Suprapubic skin (tissue), 4 donors: Measurements from ENCODE around the gene ZMYND10. TPM values are rescaled to one million over a fixed set of nuclear protein-coding genes. Genes with fewer than 3 reads are reported as not detected.

Source experiments
- DNase-seq, 2 donors: peaks; one replicate each; pipeline ENCODE4 v3.0.0-alpha.2; 2019; ENCODE audit warnings: low spot score in 2 of 2
- H3K27ac ChIP-seq: fragments of 200-600 bp; sonication (generic); one replicate; pipeline ENCODE4 v1.5.1; 2019
- H3K27me3 ChIP-seq: fragments of 200-600 bp; sonication (generic); one replicate; pipeline ENCODE4 v1.5.1; 2019
- H3K36me3 ChIP-seq: fragments of 200-600 bp; sonication (generic); one replicate; pipeline ENCODE4 v1.5.1; 2019
- H3K4me1 ChIP-seq: fragments of 200-600 bp; sonication (generic); one replicate; pipeline ENCODE4 v1.5.1; 2019
- H3K4me3 ChIP-seq: fragments of 200-600 bp; sonication (generic); one replicate; pipeline ENCODE4 v1.5.1; 2019; ENCODE audit warnings: mild to moderate bottlenecking
- H3K9me3 ChIP-seq: fragments of 200-600 bp; sonication (generic); one replicate; pipeline ENCODE4 v1.5.1; 2019
- EP300 ChIP-seq: sonication (generic); formaldehyde crosslinking; IDR thresholded peaks from one replicate; pipeline ENCODE4 v1.6.1; 2017; ENCODE audit warnings: antibody characterized with exemption
- POLR2A ChIP-seq, 2 donors: fragments of 450-650 bp; IDR thresholded peaks; one replicate each; pipeline ENCODE4 v1.6.1; 2017; ENCODE audit warnings: antibody characterized with exemption in 2 of 2, mild to moderate bottlenecking in 2 of 2, moderate library complexity in 2 of 2
- POLR2AphosphoS5 ChIP-seq, 3 donors: sonication (generic); formaldehyde crosslinking; IDR thresholded peaks; one replicate each; pipeline ENCODE4 v1.6.1; 2017; ENCODE audit warnings: antibody characterized with exemption in 3 of 3
- WGBS: methylation state at CpG from one replicate; pipeline ENCODE4 v1.1.5; 2018; 5-methylcytosine and 5-hydroxymethylcytosine counted together
- total RNA-seq, 4 donors: library from RNA; depleted of rRNA; stranded (reverse); fragments of >200 nt; gene quantifications; one replicate each; pipeline ENCODE4 v1.1.0, GENCODE V29; 2016
- TF ChIP-seq, protein P1 (sequence below), 2 donors: fragments of 200-600 bp in 1 of 2; fragments of 450-650 bp in 1 of 2; sonication (generic) in 1 of 2; IDR thresholded peaks; one replicate each; pipeline ENCODE4 v1.5.1; 2016 to 2019; ENCODE audit warnings: antibody characterized with exemption in 2 of 2, mild to moderate bottlenecking in 1 of 2, moderate library complexity in 1 of 2

The ZMYND10 gene
- total RNA-seq, 4 donors from 2014 or later, result 1.6 to 4.7 (median 1.9) TPM; not detected in 1

- no peak for TF ChIP-seq POLR2AphosphoS5 (IDR thresholded peaks at IDR 0.05)
- TF ChIP-seq POLR2A (IDR thresholded peaks at IDR 0.05), result no peak
- TF ChIP-seq, protein P1, sequence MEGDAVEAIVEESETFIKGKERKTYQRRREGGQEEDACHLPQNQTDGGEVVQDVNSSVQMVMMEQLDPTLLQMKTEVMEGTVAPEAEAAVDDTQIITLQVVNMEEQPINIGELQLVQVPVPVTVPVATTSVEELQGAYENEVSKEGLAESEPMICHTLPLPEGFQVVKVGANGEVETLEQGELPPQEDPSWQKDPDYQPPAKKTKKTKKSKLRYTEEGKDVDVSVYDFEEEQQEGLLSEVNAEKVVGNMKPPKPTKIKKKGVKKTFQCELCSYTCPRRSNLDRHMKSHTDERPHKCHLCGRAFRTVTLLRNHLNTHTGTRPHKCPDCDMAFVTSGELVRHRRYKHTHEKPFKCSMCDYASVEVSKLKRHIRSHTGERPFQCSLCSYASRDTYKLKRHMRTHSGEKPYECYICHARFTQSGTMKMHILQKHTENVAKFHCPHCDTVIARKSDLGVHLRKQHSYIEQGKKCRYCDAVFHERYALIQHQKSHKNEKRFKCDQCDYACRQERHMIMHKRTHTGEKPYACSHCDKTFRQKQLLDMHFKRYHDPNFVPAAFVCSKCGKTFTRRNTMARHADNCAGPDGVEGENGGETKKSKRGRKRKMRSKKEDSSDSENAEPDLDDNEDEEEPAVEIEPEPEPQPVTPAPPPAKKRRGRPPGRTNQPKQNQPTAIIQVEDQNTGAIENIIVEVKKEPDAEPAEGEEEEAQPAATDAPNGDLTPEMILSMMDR (IDR thresholded peaks at IDR 0.05), result no peak
- TF ChIP-seq EP300, result no peak
- H3K9me3 ChIP-seq, result no peaks in the 10 kb centered on the region
- DNase-seq, result no peak
- peaks cover 66% of the 10 kb centered on the region for H3K4me1 ChIP-seq
- 89% methylated on average over 9 of the region's 13 CpGs for WGBS
- H3K27ac ChIP-seq, result no peak overlapping the region
- H3K36me3 ChIP-seq, result peaks cover 6% of the 10 kb centered on the region
- no peak overlapping the region for H3K4me3 ChIP-seq
- no peaks in the 10 kb centered on the region for H3K27me3 ChIP-seq
Measured at GRCh38 chr3:50342813-50343633, 2.5 kb downstream of the ZMYND10 start.

DNA sequence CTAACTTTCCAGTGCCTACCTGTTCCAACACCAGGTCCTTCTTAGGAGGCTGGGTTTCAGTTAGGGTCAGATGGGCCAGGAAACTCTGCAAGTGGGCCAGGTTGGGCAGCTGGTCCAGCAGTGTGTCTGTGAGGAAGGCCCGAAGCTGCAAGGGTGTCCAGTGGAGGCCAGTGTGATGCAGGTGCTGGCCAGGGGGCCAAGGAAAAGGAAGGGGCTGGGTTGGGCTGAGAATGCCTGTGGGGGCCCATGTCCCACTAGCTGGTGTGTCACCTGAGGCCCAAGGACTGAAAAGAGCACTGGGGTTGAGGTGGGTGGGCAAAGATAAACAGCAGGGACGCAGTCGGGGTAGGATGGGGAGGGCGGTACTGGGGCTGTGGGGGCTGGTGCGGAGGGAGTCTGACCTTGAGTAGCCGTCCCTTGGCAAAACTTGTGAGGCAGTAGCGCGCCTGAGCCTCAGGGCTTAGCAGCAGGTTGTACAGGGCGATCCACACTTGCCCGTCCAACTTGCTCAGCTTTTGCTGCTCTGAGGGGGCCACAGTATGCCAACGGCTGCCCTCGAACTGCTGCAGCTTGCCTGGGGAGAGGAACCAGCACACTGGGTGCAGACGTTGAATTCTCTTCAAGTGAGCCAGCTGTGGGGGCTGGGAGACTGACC lies 3.4 kb downstream of the ZMYND10 start:
- TF ChIP-seq, protein P1 (IDR thresholded peaks at IDR 0.05), result no peak
- TF ChIP-seq POLR2A (IDR thresholded peaks at IDR 0.05) (no peak), EP300 (no peak), POLR2AphosphoS5 (IDR thresholded peaks at IDR 0.05) (no peak)
- no peak overlapping the region for H3K27ac ChIP-seq
- H3K27me3 ChIP-seq, result no peaks in the 10 kb centered on the region
- H3K4me3 ChIP-seq, result peak overlapping the region; percentile 73
- WGBS, result 79% methylated on average over 10 of the region's 13 CpGs
- DNase-seq, result no peak
- H3K9me3 ChIP-seq, result no peaks in the 10 kb centered on the region
- peaks cover 68% of the 10 kb centered on the region for H3K4me1 ChIP-seq
- H3K36me3 ChIP-seq, result no peaks in the 10 kb centered on the region

DNA sequence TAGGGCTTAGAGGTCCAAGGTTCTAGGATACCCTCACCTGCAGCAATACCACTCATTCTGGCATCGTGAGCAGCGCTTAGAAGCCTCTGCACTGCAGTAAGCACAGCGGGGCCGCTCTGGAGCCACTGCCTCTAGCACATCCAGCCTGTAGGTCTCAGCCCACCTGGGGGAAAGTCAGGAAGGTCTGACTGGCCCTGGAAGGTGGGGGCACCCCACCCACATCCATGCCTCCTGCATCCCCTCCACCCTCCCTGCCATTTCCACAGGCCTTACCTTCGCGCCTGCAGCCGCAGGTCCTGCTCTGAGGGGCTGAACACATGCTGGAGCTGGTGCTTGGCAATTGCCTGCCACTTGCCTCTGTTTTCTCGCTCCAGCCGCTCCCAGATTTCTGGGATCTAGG lies 4.0 kb downstream of the ZMYND10 start:
- Histone ChIP-seq H3K4me1 (peaks cover 68% of the 10 kb centered on the region), H3K9me3 (no peaks in the 10 kb centered on the region), H3K36me3 (no peaks in the 10 kb centered on the region), H3K27me3 (no peaks in the 10 kb centered on the region), H3K4me3 (peak overlapping the region; percentile 73), H3K27ac (peak overlapping the region; percentile 94)
- no peak for DNase-seq
- WGBS, result 83% methylated on average over 5 of the region's 9 CpGs
- TF ChIP-seq, protein P1 (IDR thresholded peaks at IDR 0.05), result no peak
- TF ChIP-seq POLR2AphosphoS5 (IDR thresholded peaks at IDR 0.05) (no peak), EP300 (no peak), POLR2A (IDR thresholded peaks at IDR 0.05) (no peak)

DNA sequence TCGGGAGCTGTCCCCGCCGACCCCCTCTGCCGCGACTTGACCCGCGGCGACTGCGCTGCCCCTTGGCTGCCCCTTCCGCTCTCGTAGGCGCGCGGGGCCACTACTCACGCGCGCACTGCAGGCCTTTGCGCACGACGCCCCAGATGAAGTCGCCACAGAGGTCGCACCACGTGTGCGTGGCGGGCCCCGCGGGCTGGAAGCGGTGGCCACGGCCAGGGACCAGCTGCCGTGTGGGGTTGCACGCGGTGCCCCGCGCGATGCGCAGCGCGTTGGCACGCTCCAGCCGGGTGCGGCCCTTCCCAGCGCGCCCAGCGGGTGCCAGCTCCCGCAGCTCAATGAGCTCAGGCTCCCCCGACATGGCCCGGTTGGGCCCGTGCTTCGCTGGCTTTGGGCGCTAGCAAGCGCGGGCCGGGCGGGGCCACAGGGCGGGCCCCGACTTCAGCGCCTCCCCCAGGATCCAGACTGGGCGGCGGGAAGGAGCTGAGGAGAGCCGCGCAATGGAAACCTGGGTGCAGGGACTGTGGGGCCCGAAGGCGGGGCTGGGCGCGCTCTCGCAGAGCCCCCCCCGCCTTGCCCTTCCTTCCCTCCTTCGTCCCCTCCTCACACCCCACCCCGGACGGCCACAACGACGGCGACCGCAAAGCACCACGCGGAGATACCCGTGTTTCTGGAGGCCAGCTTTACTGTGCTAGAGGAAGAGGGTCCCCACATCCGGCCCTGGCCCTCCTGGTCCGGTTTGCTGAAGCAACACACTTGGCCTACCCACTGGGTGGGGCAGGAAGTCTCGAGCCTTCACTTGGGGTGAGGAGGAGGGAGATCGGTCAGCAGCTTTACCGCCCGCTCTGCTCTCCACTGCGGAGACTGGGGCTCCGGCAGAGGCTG lies 4.8 kb downstream of the ZMYND10 start, which contains the start of gene RASSF1:
TSS of gene RASSF1 (minus strand) at position 389 of the 882 bp plus-strand sequence. CDS start at position 358, 31 bp downstream.
- DNase-seq, result peak in 1 of 2 donors; percentile 92
- 6% methylated on average over 26 of the region's 85 CpGs for WGBS
- Histone ChIP-seq H3K36me3 (no peaks in the 10 kb centered on the region), H3K9me3 (no peaks in the 10 kb centered on the region), H3K4me1 (peaks cover 70% of the 10 kb centered on the region), H3K4me3 (peak within 1 kb of the TSS; percentile 73), H3K27me3 (no peaks in the 10 kb centered on the region), H3K27ac (peak within 1 kb of the TSS; percentile 94)
- TF ChIP-seq POLR2AphosphoS5 (IDR thresholded peaks at IDR 0.05) (peak in 2 of 3 donors; percentile 22 to 67), POLR2A (IDR thresholded peaks at IDR 0.05) (peak in 1 of 2 donors; percentile 45), EP300 (no peak)
- TF ChIP-seq, protein P1 (IDR thresholded peaks at IDR 0.05), result no peak
